Measurements from ENCODE around the gene PFKP.

Gene PFKP

GRCh38 chr10:3122486-3123205 lies 55.3 kb downstream of the PFKP start:
- no peak overlapping the region for H3K4me2 ChIP-seq (ENCODE audit: low read length)
- no peak overlapping the region for H3K27ac ChIP-seq
- no peaks in the 10 kb centered on the region for H3K4me1 ChIP-seq
- TF ChIP-seq CTCF (IDR thresholded peaks at IDR 0.05) = no peak
- H3K79me2 ChIP-seq = no peaks in the 10 kb centered on the region
- no peak overlapping the region for H3K4me3 ChIP-seq (ENCODE audit: low read depth, low read length)
- H3K27me3 ChIP-seq (ENCODE audit: control insufficient read depth, insufficient read depth, low read length) = no peaks in the 10 kb centered on the region
- H3K9ac ChIP-seq = no peak overlapping the region
- H3K9me3 ChIP-seq (ENCODE audit: control insufficient read depth, low read length) = no peaks in the 10 kb centered on the region
- H3K36me3 ChIP-seq (ENCODE audit: control insufficient read depth, insufficient read depth, low read length) = no peaks in the 10 kb centered on the region
- H2AFZ ChIP-seq = no peak overlapping the region

GRCh38 chr10:3123571-3124411 lies 56.4 kb downstream of the PFKP start:
- no peak overlapping the region for H3K4me3 ChIP-seq (ENCODE audit: low read depth, low read length)
- H3K27me3 ChIP-seq (ENCODE audit: control insufficient read depth, insufficient read depth, low read length) = no peaks in the 10 kb centered on the region
- H3K4me2 ChIP-seq (ENCODE audit: low read length) = no peak overlapping the region
- H3K27ac ChIP-seq = no peak overlapping the region
- H3K79me2 ChIP-seq = no peaks in the 10 kb centered on the region
- no peaks in the 10 kb centered on the region for H3K9me3 ChIP-seq (ENCODE audit: control insufficient read depth, low read length)
- H3K9ac ChIP-seq = no peak overlapping the region
- no peaks in the 10 kb centered on the region for H3K4me1 ChIP-seq
- H3K36me3 ChIP-seq (ENCODE audit: control insufficient read depth, insufficient read depth, low read length) = no peaks in the 10 kb centered on the region
- H2AFZ ChIP-seq = no peak overlapping the region
- TF ChIP-seq CTCF (IDR thresholded peaks at IDR 0.05) = no peak

- Histone ChIP-seq H3K36me3 (ENCODE audit: control insufficient read depth, insufficient read depth, low read length) (no peaks in the 10 kb centered on the region), H3K4me1 (no peaks in the 10 kb centered on the region), H3K4me3 (ENCODE audit: low read depth, low read length) (no peak overlapping the region), H3K79me2 (no peaks in the 10 kb centered on the region), H2AFZ (no peak overlapping the region), H3K9me3 (ENCODE audit: control insufficient read depth, low read length) (no peaks in the 10 kb centered on the region), H3K9ac (no peak overlapping the region), H3K27ac (no peak overlapping the region), H3K27me3 (ENCODE audit: control insufficient read depth, insufficient read depth, low read length) (no peaks in the 10 kb centered on the region), H3K4me2 (ENCODE audit: low read length) (no peak overlapping the region)
- no peak for TF ChIP-seq CTCF (IDR thresholded peaks at IDR 0.05)
Observed at GRCh38 chr10:3124412-3125175, 57.2 kb downstream of the PFKP start.

- no peak overlapping the region for H3K27ac ChIP-seq
- H3K27me3 ChIP-seq (ENCODE audit: control insufficient read depth, insufficient read depth, low read length) = no peaks in the 10 kb centered on the region
- no peaks in the 10 kb centered on the region for H3K4me1 ChIP-seq
- H3K9me3 ChIP-seq (ENCODE audit: control insufficient read depth, low read length) = no peaks in the 10 kb centered on the region
- no peak overlapping the region for H3K4me2 ChIP-seq (ENCODE audit: low read length)
- H3K79me2 ChIP-seq = no peaks in the 10 kb centered on the region
- no peak overlapping the region for H2AFZ ChIP-seq
- no peak overlapping the region for H3K9ac ChIP-seq
- H3K36me3 ChIP-seq (ENCODE audit: control insufficient read depth, insufficient read depth, low read length) = no peaks in the 10 kb centered on the region
- H3K4me3 ChIP-seq (ENCODE audit: low read depth, low read length) = no peak overlapping the region
- TF ChIP-seq CTCF (IDR thresholded peaks at IDR 0.05) = no peak
Observed at GRCh38 chr10:3125527-3126170, 58.3 kb downstream of the PFKP start.
